GM03348 (cell line): Measurements from ENCODE around the gene AGAP1.
"Not testable (repeated sequence)": the region's sequence is repeated elsewhere in the genome, so short reads cannot be mapped to it uniquely, and the experiment has no call there.

Experiments
- DNase-seq: peaks from one replicate; pipeline ENCODE4 v3.0.0; 2012; ENCODE audit warnings: low spot score

AGAP1 gene

GRCh38 chr2:236046715-236047114 lies 552.9 kb downstream of the AGAP1 start:
- DNase-seq, result no peak

GRCh38 chr2:236047176-236047575 lies 553.3 kb downstream of the AGAP1 start:
- DNase-seq, result no peak

GRCh38 chr2:236047886-236048540 lies 554.2 kb downstream of the AGAP1 start:
- DNase-seq, result no peak

GRCh38 chr2:236049981-236050380 lies 556.1 kb downstream of the AGAP1 start:
- DNase-seq, result no peak

- DNase-seq, result no peak
These were observed 557.5 kb downstream of the AGAP1 start for GRCh38 chr2:236051351-236051750.

- no peak for DNase-seq
These were observed 558.0 kb downstream of the AGAP1 start for GRCh38 chr2:236051806-236052205.

- DNase-seq, result no peak
These were observed 558.4 kb downstream of the AGAP1 start for GRCh38 chr2:236052206-236052605.

- DNase-seq, result no peak
These were observed 559.3 kb downstream of the AGAP1 start for GRCh38 chr2:236052926-236053821.

- no peak for DNase-seq
These were observed 560.3 kb downstream of the AGAP1 start for GRCh38 chr2:236054125-236054524.

GRCh38 chr2:236054621-236055305 lies 560.9 kb downstream of the AGAP1 start:
- no peak for DNase-seq

GRCh38 chr2:236055471-236055870 lies 561.6 kb downstream of the AGAP1 start:
- DNase-seq, result no peak

GRCh38 chr2:236056141-236056540 lies 562.3 kb downstream of the AGAP1 start:
- no peak for DNase-seq

- no peak for DNase-seq
These were observed 563.5 kb downstream of the AGAP1 start for GRCh38 chr2:236057375-236057774.

- no peak for DNase-seq
These were observed 567.7 kb downstream of the AGAP1 start for GRCh38 chr2:236061497-236061896.

- DNase-seq, result no peak
These were observed 568.1 kb downstream of the AGAP1 start for GRCh38 chr2:236061899-236062298.

GRCh38 chr2:236062806-236063205 lies 569.0 kb downstream of the AGAP1 start:
- not testable (repeated sequence) for DNase-seq

- no peak for DNase-seq
These were observed 570.2 kb downstream of the AGAP1 start for GRCh38 chr2:236063994-236064393.

- DNase-seq, result no peak
These were observed 571.7 kb downstream of the AGAP1 start for GRCh38 chr2:236065314-236066160.

- no peak for DNase-seq
These were observed 576.4 kb downstream of the AGAP1 start for GRCh38 chr2:236070236-236070635.

- DNase-seq, result no peak
These were observed 579.4 kb downstream of the AGAP1 start for GRCh38 chr2:236073246-236073645.

- no peak for DNase-seq
These were observed 580.2 kb downstream of the AGAP1 start for GRCh38 chr2:236073867-236074655.
